ENCODE measurements around the gene AVPR2.

Gene AVPR2

GRCh38 chrX:153865321-153865580 lies 39.2 kb upstream of the AVPR2 start:
- H3K4me1 ChIP-seq (ENCODE audit: control insufficient read depth, insufficient read depth, low read length, unreplicated experiment) = no peaks in the 10 kb centered on the region
- no peak overlapping the region for H2AFZ ChIP-seq (ENCODE audit: low read length, unreplicated experiment)
- no peaks in the 10 kb centered on the region for H3K27me3 ChIP-seq (ENCODE audit: insufficient read depth, low read length)
- no peak overlapping the region for H3K4me3 ChIP-seq (ENCODE audit: low read depth, low read length)
- H3K79me2 ChIP-seq (ENCODE audit: control insufficient read depth, insufficient read depth, low read length, unreplicated experiment) = no peaks in the 10 kb centered on the region
- no peak overlapping the region for H3K27ac ChIP-seq (ENCODE audit: low read depth, low read length)
- no peaks in the 10 kb centered on the region for H3K36me3 ChIP-seq (ENCODE audit: insufficient read depth, low read length)

GRCh38 chrX:153865685-153866084 lies 38.8 kb upstream of the AVPR2 start:
- Histone ChIP-seq H3K4me3 (ENCODE audit: low read depth, low read length) (no peak overlapping the region), H3K79me2 (ENCODE audit: control insufficient read depth, insufficient read depth, low read length, unreplicated experiment) (no peaks in the 10 kb centered on the region), H3K36me3 (ENCODE audit: insufficient read depth, low read length) (no peaks in the 10 kb centered on the region), H3K27me3 (ENCODE audit: insufficient read depth, low read length) (no peaks in the 10 kb centered on the region), H3K4me1 (ENCODE audit: control insufficient read depth, insufficient read depth, low read length, unreplicated experiment) (no peaks in the 10 kb centered on the region), H3K27ac (ENCODE audit: low read depth, low read length) (no peak overlapping the region), H2AFZ (ENCODE audit: low read length, unreplicated experiment) (no peak overlapping the region)

GRCh38 chrX:153866302-153867019 lies 38.0 kb upstream of the AVPR2 start:
- Histone ChIP-seq H2AFZ (ENCODE audit: low read length, unreplicated experiment) (no peak overlapping the region), H3K27me3 (ENCODE audit: insufficient read depth, low read length) (no peaks in the 10 kb centered on the region), H3K4me1 (ENCODE audit: control insufficient read depth, insufficient read depth, low read length, unreplicated experiment) (no peaks in the 10 kb centered on the region), H3K79me2 (ENCODE audit: control insufficient read depth, insufficient read depth, low read length, unreplicated experiment) (no peaks in the 10 kb centered on the region), H3K27ac (ENCODE audit: low read depth, low read length) (no peak overlapping the region), H3K36me3 (ENCODE audit: insufficient read depth, low read length) (no peaks in the 10 kb centered on the region), H3K4me3 (ENCODE audit: low read depth, low read length) (no peak overlapping the region)

GRCh38 chrX:153867139-153867538 lies 37.3 kb upstream of the AVPR2 start:
- Histone ChIP-seq H3K27ac (ENCODE audit: low read depth, low read length) (no peak overlapping the region), H3K27me3 (ENCODE audit: insufficient read depth, low read length) (no peaks in the 10 kb centered on the region), H3K79me2 (ENCODE audit: control insufficient read depth, insufficient read depth, low read length, unreplicated experiment) (no peaks in the 10 kb centered on the region), H2AFZ (ENCODE audit: low read length, unreplicated experiment) (no peak overlapping the region), H3K4me1 (ENCODE audit: control insufficient read depth, insufficient read depth, low read length, unreplicated experiment) (no peaks in the 10 kb centered on the region), H3K4me3 (ENCODE audit: low read depth, low read length) (no peak overlapping the region), H3K36me3 (ENCODE audit: insufficient read depth, low read length) (no peaks in the 10 kb centered on the region)

- Histone ChIP-seq H3K36me3 (ENCODE audit: insufficient read depth, low read length) (no peaks in the 10 kb centered on the region), H3K4me1 (ENCODE audit: control insufficient read depth, insufficient read depth, low read length, unreplicated experiment) (no peaks in the 10 kb centered on the region), H3K79me2 (ENCODE audit: control insufficient read depth, insufficient read depth, low read length, unreplicated experiment) (no peaks in the 10 kb centered on the region), H3K4me3 (ENCODE audit: low read depth, low read length) (no peak overlapping the region), H3K27ac (ENCODE audit: low read depth, low read length) (no peak overlapping the region), H3K27me3 (ENCODE audit: insufficient read depth, low read length) (no peaks in the 10 kb centered on the region), H2AFZ (ENCODE audit: low read length, unreplicated experiment) (no peak overlapping the region)
Measured at GRCh38 chrX:153867671-153868070, 36.8 kb upstream of the AVPR2 start.

- H3K36me3 ChIP-seq (ENCODE audit: insufficient read depth, low read length) = no peaks in the 10 kb centered on the region
- no peak overlapping the region for H3K4me3 ChIP-seq (ENCODE audit: low read depth, low read length)
- no peaks in the 10 kb centered on the region for H3K27me3 ChIP-seq (ENCODE audit: insufficient read depth, low read length)
Measured at GRCh38 chrX:153868576-153869472, 35.6 kb upstream of the AVPR2 start.

GRCh38 chrX:153869473-153870287 lies 34.8 kb upstream of the AVPR2 start:
- Histone ChIP-seq H3K36me3 (ENCODE audit: insufficient read depth, low read length) (no peaks in the 10 kb centered on the region), H2AFZ (ENCODE audit: low read length, unreplicated experiment) (no peak overlapping the region), H3K79me2 (ENCODE audit: control insufficient read depth, insufficient read depth, low read length, unreplicated experiment) (no peaks in the 10 kb centered on the region), H3K4me1 (ENCODE audit: control insufficient read depth, insufficient read depth, low read length, unreplicated experiment) (no peaks in the 10 kb centered on the region), H3K4me3 (ENCODE audit: low read depth, low read length) (no peak overlapping the region), H3K27me3 (ENCODE audit: insufficient read depth, low read length) (no peaks in the 10 kb centered on the region), H3K27ac (ENCODE audit: low read depth, low read length) (no peak overlapping the region)

More at GRCh38 chrX:153868576-153869472, 35.6 kb upstream of the AVPR2 start:
- Histone ChIP-seq H3K4me1 (ENCODE audit: control insufficient read depth, insufficient read depth, low read length, unreplicated experiment) (no peaks in the 10 kb centered on the region), H2AFZ (ENCODE audit: low read length, unreplicated experiment) (no peak overlapping the region), H3K27ac (ENCODE audit: low read depth, low read length) (no peak overlapping the region), H3K79me2 (ENCODE audit: control insufficient read depth, insufficient read depth, low read length, unreplicated experiment) (no peaks in the 10 kb centered on the region)

GRCh38 chrX:153870288-153870690 lies 34.2 kb upstream of the AVPR2 start:
- no peak overlapping the region for H2AFZ ChIP-seq (ENCODE audit: low read length, unreplicated experiment)
- no peaks in the 10 kb centered on the region for H3K79me2 ChIP-seq (ENCODE audit: control insufficient read depth, insufficient read depth, low read length, unreplicated experiment)
- H3K27ac ChIP-seq (ENCODE audit: low read depth, low read length) = no peak overlapping the region
- no peak overlapping the region for H3K4me3 ChIP-seq (ENCODE audit: low read depth, low read length)
- H3K4me1 ChIP-seq (ENCODE audit: control insufficient read depth, insufficient read depth, low read length, unreplicated experiment) = no peaks in the 10 kb centered on the region
- H3K36me3 ChIP-seq (ENCODE audit: insufficient read depth, low read length) = no peaks in the 10 kb centered on the region
- H3K27me3 ChIP-seq (ENCODE audit: insufficient read depth, low read length) = no peaks in the 10 kb centered on the region

GRCh38 chrX:153870791-153871360 lies 33.6 kb upstream of the AVPR2 start:
- Histone ChIP-seq H2AFZ (ENCODE audit: low read length, unreplicated experiment) (no peak overlapping the region), H3K36me3 (ENCODE audit: insufficient read depth, low read length) (no peaks in the 10 kb centered on the region)

GRCh38 chrX:153871451-153871850 lies 33.0 kb upstream of the AVPR2 start:
- H3K27ac ChIP-seq (ENCODE audit: low read depth, low read length) = no peak overlapping the region
- H2AFZ ChIP-seq (ENCODE audit: low read length, unreplicated experiment) = no peak overlapping the region
- H3K79me2 ChIP-seq (ENCODE audit: control insufficient read depth, insufficient read depth, low read length, unreplicated experiment) = no peaks in the 10 kb centered on the region
- H3K4me3 ChIP-seq (ENCODE audit: low read depth, low read length) = no peak overlapping the region
- no peaks in the 10 kb centered on the region for H3K36me3 ChIP-seq (ENCODE audit: insufficient read depth, low read length)
- H3K27me3 ChIP-seq (ENCODE audit: insufficient read depth, low read length) = no peaks in the 10 kb centered on the region
- H3K4me1 ChIP-seq (ENCODE audit: control insufficient read depth, insufficient read depth, low read length, unreplicated experiment) = no peaks in the 10 kb centered on the region

More at GRCh38 chrX:153870791-153871360, 33.6 kb upstream of the AVPR2 start:
- no peak overlapping the region for H3K27ac ChIP-seq (ENCODE audit: low read depth, low read length)
- H3K27me3 ChIP-seq (ENCODE audit: insufficient read depth, low read length) = no peaks in the 10 kb centered on the region
- H3K4me1 ChIP-seq (ENCODE audit: control insufficient read depth, insufficient read depth, low read length, unreplicated experiment) = no peaks in the 10 kb centered on the region
- H3K4me3 ChIP-seq (ENCODE audit: low read depth, low read length) = no peak overlapping the region
- H3K79me2 ChIP-seq (ENCODE audit: control insufficient read depth, insufficient read depth, low read length, unreplicated experiment) = no peaks in the 10 kb centered on the region
